Uterus (tissue), 2 donors: ENCODE measurements around the gene TPH2.

Source experiments
- CTCF ChIP-seq, 4 experiments: fragments of 200-600 bp in 2 of 4; fragments of 450-650 bp in 2 of 4; sonication (generic) in 2 of 4; IDR thresholded peaks; one replicate each; pipeline ENCODE4 v1.5.1; 2016 to 2019; ENCODE audit warnings: antibody characterized with exemption in 4 of 4, mild to moderate bottlenecking in 2 of 4, moderate library complexity in 1 of 4
- POLR2A ChIP-seq, 2 donors: fragments of 450-650 bp; IDR thresholded peaks; one replicate each; pipeline ENCODE4 v1.6.1; 2016; ENCODE audit warnings: antibody characterized with exemption in 2 of 2, mild to moderate bottlenecking in 1 of 2, moderate library complexity in 1 of 2

GRCh38 chr12:72012874-72013273 lies 74.2 kb downstream of the TPH2 start:
- TF ChIP-seq CTCF (IDR thresholded peaks at IDR 0.05) (no peak), POLR2A (IDR thresholded peaks at IDR 0.05) (no peak)
